Glomerular visceral epithelial cell (primary cell): Measurements from ENCODE around the gene SSBP4.
A peak's percentile ranks its signal among the peaks of the same experiment; 100 is the strongest.

Experiments
- DNase-seq: peaks from one replicate; pipeline ENCODE4 v3.0.0-alpha.2; 2016; ENCODE audit errors: extremely low spot score

SSBP4 gene

GRCh38 chr19:18419195-18419698, at the start of gene SSBP4:
Gene SSBP4 (plus strand): TSS chr19:18419398. CDS start chr19:18419649, 251 bp downstream.
- DNase-seq, result peak; percentile 87

- DNase-seq, result no peak
Observed at GRCh38 chr19:18373407-18373891, 45.7 kb upstream of the SSBP4 start.

GRCh38 chr19:18373892-18374629, 45.1 kb upstream of the SSBP4 start:
- peak; percentile 99 for DNase-seq

- DNase-seq, result no peak
Observed at GRCh38 chr19:18377026-18377425, 42.2 kb upstream of the SSBP4 start.

GRCh38 chr19:18379803-18380747, 39.1 kb upstream of the SSBP4 start:
- DNase-seq, result peak; percentile 95

GRCh38 chr19:18380843-18381242, 38.4 kb upstream of the SSBP4 start:
- no peak for DNase-seq

GRCh38 chr19:18383622-18384021, 35.6 kb upstream of the SSBP4 start:
- peak; percentile 74 for DNase-seq

GRCh38 chr19:18384775-18385174, 34.4 kb upstream of the SSBP4 start:
- DNase-seq, result no peak

- no peak for DNase-seq
Observed at GRCh38 chr19:18385359-18385674, 33.9 kb upstream of the SSBP4 start.

GRCh38 chr19:18385675-18386542, 33.3 kb upstream of the SSBP4 start, which contains the start of gene GDF15:
Gene GDF15 (plus strand): TSS chr19:18386158. CDS start chr19:18386190, 32 bp downstream.
- peak; percentile 92 for DNase-seq

- no peak for DNase-seq
Observed at GRCh38 chr19:18386543-18387271, 32.5 kb upstream of the SSBP4 start.

- peak; percentile 57 for DNase-seq
Observed at GRCh38 chr19:18388100-18388959, 30.9 kb upstream of the SSBP4 start.

- no peak for DNase-seq
Observed at GRCh38 chr19:18388960-18389725, 30.1 kb upstream of the SSBP4 start.

GRCh38 chr19:18389726-18390064, 29.5 kb upstream of the SSBP4 start:
- no peak for DNase-seq

- DNase-seq, result peak; percentile 46
Observed at GRCh38 chr19:18390065-18390907, 28.9 kb upstream of the SSBP4 start.

GRCh38 chr19:18391509-18392075, 27.6 kb upstream of the SSBP4 start:
- DNase-seq, result no peak

- no peak for DNase-seq
Observed at GRCh38 chr19:18392417-18392816, 26.8 kb upstream of the SSBP4 start.

GRCh38 chr19:18392926-18393325, 26.3 kb upstream of the SSBP4 start:
- DNase-seq, result no peak
